H1 (cell line): ENCODE data around the gene OSBP2.

Experiments
- EZH2 ChIP-seq: fragments of 200-600 bp; sonication (generic); IDR thresholded peaks from 2 replicates; pipeline ENCODE4 v1.7.1; 2012; ENCODE audit warnings: low read depth, mild to moderate bottlenecking, moderate library complexity, low read length, inconsistent platforms; ENCODE audit not compliant: severe bottlenecking
- POLR2A ChIP-seq, 2 experiments: IDR thresholded peaks; 1 replicate in 1 of 2; 2 replicates in 1 of 2; pipeline ENCODE4 v1.6.1; 2011; ENCODE audit warnings: low read depth in 2 of 2, low read length in 2 of 2, mild to moderate bottlenecking in 2 of 2; ENCODE audit errors: control extremely low read depth in 1 of 2
- SP2 ChIP-seq: IDR thresholded peaks from 2 replicates; pipeline ENCODE4 v1.6.1; 2012; ENCODE audit warnings: mild to moderate bottlenecking, low read length, inconsistent platforms
- ZNF274 ChIP-seq: IDR thresholded peaks from 2 replicates; pipeline ENCODE4 v1.7.0; 2012; ENCODE audit warnings: low read length, borderline replicate concordance; ENCODE audit errors: extremely low read depth
- TF ChIP-seq, protein P1 (sequence below), 3 experiments: IDR thresholded peaks; 1 replicate in 2 of 3; 2 replicates in 1 of 3; pipeline versions ENCODE4 v1.5.1 to v1.6.1; 2011; ENCODE audit warnings: low read length in 3 of 3, mild to moderate bottlenecking in 3 of 3, inconsistent platforms in 2 of 3, low read depth in 1 of 3, moderate library complexity in 1 of 3; ENCODE audit not compliant: insufficient read depth in 1 of 3; ENCODE audit errors: control extremely low read depth in 1 of 3

DNA sequence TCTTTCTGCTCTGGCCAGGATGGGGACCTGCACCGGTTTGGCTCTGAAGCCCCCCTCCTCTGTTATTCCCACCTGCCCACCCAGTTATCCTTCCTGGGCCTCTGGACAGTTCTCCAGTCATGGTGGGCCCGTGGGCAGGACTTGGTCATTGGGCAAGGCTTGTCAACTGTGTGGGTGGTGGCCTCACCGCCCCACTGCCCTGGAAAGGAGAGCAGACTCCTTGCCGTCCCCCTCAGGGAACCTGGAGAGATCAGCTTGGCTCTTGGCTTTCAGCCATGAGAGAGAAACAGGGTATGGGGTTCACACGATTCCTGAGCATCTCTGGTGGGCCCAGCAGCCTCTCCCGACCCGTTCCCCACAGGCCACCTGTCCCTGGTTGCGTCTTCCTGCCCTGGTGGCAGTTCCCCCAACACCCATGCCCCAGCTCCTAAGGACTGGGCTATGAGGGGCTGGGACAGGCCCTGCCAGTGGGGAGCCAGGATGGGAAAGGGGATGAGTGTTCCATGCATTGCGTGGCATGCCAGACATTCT, 181.6 kb downstream of the OSBP2 start:
- TF ChIP-seq, protein P1, sequence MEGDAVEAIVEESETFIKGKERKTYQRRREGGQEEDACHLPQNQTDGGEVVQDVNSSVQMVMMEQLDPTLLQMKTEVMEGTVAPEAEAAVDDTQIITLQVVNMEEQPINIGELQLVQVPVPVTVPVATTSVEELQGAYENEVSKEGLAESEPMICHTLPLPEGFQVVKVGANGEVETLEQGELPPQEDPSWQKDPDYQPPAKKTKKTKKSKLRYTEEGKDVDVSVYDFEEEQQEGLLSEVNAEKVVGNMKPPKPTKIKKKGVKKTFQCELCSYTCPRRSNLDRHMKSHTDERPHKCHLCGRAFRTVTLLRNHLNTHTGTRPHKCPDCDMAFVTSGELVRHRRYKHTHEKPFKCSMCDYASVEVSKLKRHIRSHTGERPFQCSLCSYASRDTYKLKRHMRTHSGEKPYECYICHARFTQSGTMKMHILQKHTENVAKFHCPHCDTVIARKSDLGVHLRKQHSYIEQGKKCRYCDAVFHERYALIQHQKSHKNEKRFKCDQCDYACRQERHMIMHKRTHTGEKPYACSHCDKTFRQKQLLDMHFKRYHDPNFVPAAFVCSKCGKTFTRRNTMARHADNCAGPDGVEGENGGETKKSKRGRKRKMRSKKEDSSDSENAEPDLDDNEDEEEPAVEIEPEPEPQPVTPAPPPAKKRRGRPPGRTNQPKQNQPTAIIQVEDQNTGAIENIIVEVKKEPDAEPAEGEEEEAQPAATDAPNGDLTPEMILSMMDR (IDR thresholded peaks at IDR 0.05; ENCODE audit: control extremely low read depth in 1 of 3, insufficient read depth in 1 of 3, low read depth in 1 of 3, low read length in 3 of 3), result no peak
- TF ChIP-seq POLR2A (IDR thresholded peaks at IDR 0.05; ENCODE audit: control extremely low read depth in 1 of 2, low read depth in 2 of 2, low read length in 2 of 2), result no peak
- TF ChIP-seq ZNF274, result no peak
- no peak for TF ChIP-seq EZH2
- TF ChIP-seq SP2, result no peak
